Measurements from ENCODE around the gene ZNF549.

The ZNF549 gene

GRCh38 chr19:57599761-57600383 is 72.7 kb downstream of the ZNF549 start, which contains the start of gene ZNF530:
Gene ZNF530 (plus strand): TSS chr19:57599885. CDS start chr19:57604346, 4,461 bp downstream.
- H2AFZ ChIP-seq (ENCODE audit: low read depth, low read length, severe bottlenecking): peak within 1 kb of the TSS; percentile 84
- H3K4me2 ChIP-seq (ENCODE audit: low read depth, low read length, poor library complexity, severe bottlenecking): peak within 1 kb of the TSS; percentile 57
- peaks cover 3% of the 10 kb centered on the region; the same call in 1 of the 2 replicates for H3K79me2 ChIP-seq (ENCODE audit: insufficient read depth, low read length)
- H4K20me1 ChIP-seq (ENCODE audit: low read depth, low read length): no peaks in the 10 kb centered on the region
- H3K36me3 ChIP-seq (ENCODE audit: low read length): peaks cover 3% of the 10 kb centered on the region; the same call in 1 of the 2 replicates
- peak within 1 kb of the TSS; percentile 56 for H3K4me3 ChIP-seq (ENCODE audit: insufficient read depth, low read length, poor library complexity, severe bottlenecking)
- H3K9ac ChIP-seq (ENCODE audit: low read length): peak within 1 kb of the TSS; percentile 62
- no peaks in the 10 kb centered on the region for H3K9me2 ChIP-seq (replicated peaks; ENCODE audit: insufficient read depth, low read length)
- no peak within 1 kb of the TSS for H3K27ac ChIP-seq (ENCODE audit: low read depth, low read length)
- no peaks in the 10 kb centered on the region for H3F3A ChIP-seq (ENCODE audit: insufficient read depth)
- TF ChIP-seq EZH2phosphoT487 (conservative IDR thresholded peaks at IDR 0.05; ENCODE audit: low read length): no peak
- TF ChIP-seq CTCF (IDR thresholded peaks at IDR 0.05; ENCODE audit: insufficient read depth, low read length, poor library complexity, severe bottlenecking): no peak
- H3K9me3 ChIP-seq (ENCODE audit: insufficient read depth, low read length): peaks cover 13% of the 10 kb centered on the region; the same call in 1 of the 2 replicates
- no peaks in the 10 kb centered on the region for H3K27me3 ChIP-seq (ENCODE audit: low read length)

GRCh38 chr19:57606931-57607330 is 79.8 kb downstream of the ZNF549 start:
- TF ChIP-seq CTCF (IDR thresholded peaks at IDR 0.05; ENCODE audit: insufficient read depth, low read length, poor library complexity, severe bottlenecking) (no peak), EZH2phosphoT487 (conservative IDR thresholded peaks at IDR 0.05; ENCODE audit: low read length) (no peak)
- H3K27ac ChIP-seq (ENCODE audit: low read depth, low read length): no peak overlapping the region

More at GRCh38 chr19:57606931-57607330, 79.8 kb downstream of the ZNF549 start:
- H3K9ac ChIP-seq (ENCODE audit: low read length): no peak overlapping the region
- no peaks in the 10 kb centered on the region for H3F3A ChIP-seq (ENCODE audit: insufficient read depth)
- no peaks in the 10 kb centered on the region for H4K20me1 ChIP-seq (ENCODE audit: low read depth, low read length)
- H3K79me2 ChIP-seq (ENCODE audit: insufficient read depth, low read length): no peaks in the 10 kb centered on the region
- peaks cover 11% of the 10 kb centered on the region; the same call in 1 of the 2 replicates for H3K9me3 ChIP-seq (ENCODE audit: insufficient read depth, low read length)
- H3K36me3 ChIP-seq (ENCODE audit: low read length): peaks cover 11% of the 10 kb centered on the region
- no peak overlapping the region for H2AFZ ChIP-seq (ENCODE audit: low read depth, low read length, severe bottlenecking)
- no peaks in the 10 kb centered on the region for H3K27me3 ChIP-seq (ENCODE audit: low read length)
- no peaks in the 10 kb centered on the region for H3K9me2 ChIP-seq (replicated peaks; ENCODE audit: insufficient read depth, low read length)
- no peak overlapping the region for H3K4me2 ChIP-seq (ENCODE audit: low read depth, low read length, poor library complexity, severe bottlenecking)
- no peak overlapping the region for H3K4me3 ChIP-seq (ENCODE audit: insufficient read depth, low read length, poor library complexity, severe bottlenecking)
